ENCODE results near the gene GDF15.
"Not testable (repeated sequence)": the region's sequence is repeated elsewhere in the genome, so short reads cannot be mapped to it uniquely, and the experiment has no call there.

GDF15 gene

DNA sequence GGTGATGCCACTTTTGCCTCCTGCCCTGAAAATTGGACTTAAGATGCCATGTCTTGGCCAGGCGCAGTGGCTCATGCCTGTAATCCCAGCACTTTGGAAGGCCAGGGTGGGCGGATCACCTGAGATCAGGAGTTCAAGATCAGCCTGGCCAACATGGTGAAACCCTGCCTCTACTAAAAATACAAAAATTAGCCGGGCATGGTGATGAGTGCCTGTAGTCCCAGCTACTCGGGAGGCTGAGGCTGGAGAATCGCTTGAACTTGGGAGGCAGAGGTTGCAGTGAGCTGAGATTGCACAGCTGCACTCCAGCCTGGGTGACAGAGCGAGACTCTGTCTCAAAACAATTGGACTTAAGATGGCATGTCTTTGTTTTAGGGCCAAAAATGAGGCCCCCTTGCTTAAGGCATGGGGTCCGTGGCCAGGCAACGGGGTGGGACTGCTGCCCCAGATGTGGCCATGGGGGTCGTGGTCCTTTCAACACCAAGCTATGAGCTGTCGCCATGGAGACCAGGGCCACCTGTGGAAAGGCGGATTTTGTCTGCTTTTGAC, 21.6 kb upstream of the GDF15 start:
- not testable (repeated sequence) for DNase-seq

DNA sequence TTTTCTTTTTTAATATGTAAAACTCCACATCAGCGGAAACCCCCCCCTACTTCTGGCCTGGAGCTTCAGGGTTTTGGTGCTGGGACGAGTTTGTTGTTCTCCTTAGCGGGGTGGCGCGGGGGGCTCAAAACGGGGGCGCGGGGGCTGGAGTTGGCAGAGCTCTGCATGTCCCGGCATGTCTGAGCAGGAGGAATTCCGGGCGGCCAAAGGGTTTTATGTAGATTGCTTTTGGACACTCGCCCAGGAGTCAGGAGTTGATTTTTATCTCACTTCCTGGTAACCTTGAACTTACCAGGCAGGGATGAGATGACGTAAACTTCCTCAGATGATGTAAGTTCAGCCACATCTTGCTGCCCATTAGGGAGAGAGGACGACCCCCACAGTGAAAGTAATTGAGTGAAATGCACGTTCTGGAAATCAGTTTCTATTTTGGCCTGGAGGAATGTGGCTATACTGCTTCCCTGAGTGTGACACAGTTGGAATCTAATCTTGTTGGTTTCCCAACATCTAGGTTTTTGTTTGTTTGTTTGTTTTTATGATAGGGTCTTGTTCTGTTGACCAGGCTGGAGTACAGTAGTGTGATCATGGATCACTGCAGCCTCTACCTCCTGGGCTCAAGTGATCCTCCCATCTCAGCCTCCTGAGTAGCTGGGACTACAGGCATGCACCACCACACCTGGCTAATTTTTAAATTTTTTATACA, 21.0 kb upstream of the GDF15 start:
- no peak for DNase-seq

DNA sequence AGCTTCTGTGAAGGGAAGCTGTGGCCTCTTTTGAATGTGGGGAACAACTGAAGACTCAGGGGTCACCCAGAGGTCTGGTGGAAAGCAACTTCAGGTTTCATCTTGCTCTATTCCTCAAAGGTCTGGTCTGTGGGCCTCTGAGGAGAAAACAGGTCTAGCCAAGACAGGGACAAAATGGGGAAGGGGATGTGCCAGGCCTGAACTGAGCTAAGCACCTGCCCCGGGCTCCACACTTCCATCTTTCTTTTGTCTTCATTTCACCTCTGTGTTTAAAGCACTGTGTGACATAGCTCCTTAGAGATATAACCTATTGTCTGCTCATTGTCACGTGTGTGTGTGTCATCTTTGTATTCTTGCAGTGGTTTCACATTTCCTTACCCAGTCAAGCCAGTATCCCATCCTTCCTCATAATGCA, 19.9 kb upstream of the GDF15 start:
- no peak for DNase-seq

DNA sequence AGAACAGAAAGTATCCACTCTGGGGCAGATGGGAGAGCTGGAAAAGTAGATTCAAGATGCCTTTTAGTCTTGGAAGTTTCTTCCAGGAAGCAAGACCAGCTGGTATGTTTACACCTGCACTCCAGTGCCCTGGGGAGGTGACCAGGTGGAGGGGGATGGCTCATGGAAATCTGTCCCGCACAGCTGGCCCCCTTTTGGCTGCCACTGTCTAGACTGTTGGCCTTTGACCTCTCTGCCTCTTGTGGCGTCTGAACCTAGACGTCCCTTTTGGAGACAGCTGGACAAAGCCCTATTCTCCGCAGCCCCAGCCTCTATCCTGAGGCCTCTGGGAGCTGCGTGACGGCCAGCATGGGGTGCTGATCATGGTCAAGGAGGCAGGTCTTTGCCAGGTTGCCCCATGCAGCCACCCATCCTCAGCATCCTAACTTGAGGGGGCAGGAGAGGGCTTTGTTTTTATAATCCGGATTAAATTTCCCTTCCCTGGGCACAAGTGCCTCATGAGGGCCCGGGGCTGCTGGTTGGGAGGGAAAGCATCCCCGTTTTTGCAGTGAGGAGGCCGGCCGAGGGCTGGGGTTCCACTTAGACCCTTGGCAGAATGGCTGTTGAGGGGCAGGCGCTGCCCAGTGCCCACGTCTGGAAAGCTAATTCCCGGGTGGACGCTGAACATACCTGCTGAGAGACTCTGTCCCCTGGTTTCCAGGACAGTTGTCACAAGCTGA, 17.3 kb upstream of the GDF15 start:
- DNase-seq, result no peak

DNA sequence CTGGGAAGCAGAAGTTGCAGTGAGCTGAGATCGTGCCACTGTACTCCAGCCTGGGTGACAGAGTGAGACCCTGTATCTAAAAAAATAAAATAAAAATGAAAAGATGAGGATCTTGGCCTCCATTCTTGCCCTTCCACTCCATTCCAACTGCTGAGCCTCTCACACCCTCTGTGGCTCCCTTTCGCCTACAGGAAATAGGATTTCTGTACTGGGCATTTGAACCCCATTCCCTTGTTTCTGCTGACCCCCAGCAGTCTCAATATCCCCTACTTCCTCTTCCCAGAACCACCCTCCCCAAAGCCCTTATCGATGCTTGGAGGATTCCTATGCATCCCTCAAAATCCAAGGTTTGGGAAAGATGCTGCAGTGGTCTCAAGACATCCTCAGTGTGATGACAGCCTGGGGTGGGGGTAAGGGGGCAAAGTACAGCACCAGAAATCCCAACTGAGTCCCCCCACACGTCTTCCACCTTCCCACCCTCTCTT, 12.5 kb upstream of the GDF15 start:
- no peak for DNase-seq

DNA sequence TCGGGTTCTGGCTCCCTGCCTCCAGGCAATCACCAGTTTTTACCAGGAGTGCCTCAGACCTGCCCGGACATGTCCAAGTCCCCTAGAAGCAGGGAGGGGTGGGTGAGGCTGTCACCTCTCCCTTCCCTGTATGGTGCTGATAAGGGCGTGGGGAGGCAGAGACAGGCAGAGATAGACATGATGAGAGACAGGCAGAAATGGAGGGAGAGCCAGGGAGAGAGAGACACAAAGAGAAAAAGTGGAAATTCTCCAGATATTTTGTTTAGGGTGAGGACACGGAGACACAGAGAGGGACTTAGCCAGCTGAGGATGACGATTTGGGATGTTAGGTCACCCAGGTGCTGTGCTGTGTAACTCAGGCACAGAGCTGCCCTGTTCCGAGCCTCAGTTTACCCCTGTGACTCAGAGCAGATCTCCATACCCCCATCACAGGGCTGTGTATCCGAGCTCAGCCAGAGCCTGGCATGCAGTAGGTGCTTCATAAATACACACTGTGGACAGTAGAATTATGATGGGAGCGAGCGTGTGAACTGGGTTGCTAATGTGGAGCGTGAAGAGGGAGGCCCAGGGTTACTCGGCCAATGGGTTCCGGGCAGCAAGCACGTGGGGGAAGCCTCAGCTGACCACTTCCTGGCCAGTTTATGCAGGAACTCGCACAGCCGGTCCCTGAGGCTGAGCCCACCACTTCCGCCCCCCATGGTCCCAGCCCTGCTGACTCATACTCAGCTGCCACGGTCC, 11.9 kb upstream of the GDF15 start:
- peak; percentile 69 for DNase-seq

DNA sequence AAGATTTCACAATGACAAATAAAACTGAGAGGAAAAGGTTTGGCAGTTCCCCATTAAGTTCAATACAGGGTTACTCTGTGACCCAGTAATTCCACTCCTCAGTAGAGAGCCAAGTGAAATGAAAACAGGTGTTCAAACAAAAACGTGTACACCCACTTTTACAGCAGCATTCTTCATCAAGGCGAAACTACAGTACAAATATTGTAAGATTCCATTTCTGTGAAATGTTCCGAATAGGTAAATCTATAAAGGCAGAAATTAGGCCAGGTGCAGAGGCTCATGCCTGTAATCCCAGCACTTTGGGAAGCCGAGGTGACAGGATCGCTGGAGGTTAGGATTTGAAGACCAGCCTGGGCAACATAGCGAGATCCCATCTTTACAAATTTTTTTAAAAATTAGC, 8.9 kb upstream of the GDF15 start:
- no peak for DNase-seq

DNA sequence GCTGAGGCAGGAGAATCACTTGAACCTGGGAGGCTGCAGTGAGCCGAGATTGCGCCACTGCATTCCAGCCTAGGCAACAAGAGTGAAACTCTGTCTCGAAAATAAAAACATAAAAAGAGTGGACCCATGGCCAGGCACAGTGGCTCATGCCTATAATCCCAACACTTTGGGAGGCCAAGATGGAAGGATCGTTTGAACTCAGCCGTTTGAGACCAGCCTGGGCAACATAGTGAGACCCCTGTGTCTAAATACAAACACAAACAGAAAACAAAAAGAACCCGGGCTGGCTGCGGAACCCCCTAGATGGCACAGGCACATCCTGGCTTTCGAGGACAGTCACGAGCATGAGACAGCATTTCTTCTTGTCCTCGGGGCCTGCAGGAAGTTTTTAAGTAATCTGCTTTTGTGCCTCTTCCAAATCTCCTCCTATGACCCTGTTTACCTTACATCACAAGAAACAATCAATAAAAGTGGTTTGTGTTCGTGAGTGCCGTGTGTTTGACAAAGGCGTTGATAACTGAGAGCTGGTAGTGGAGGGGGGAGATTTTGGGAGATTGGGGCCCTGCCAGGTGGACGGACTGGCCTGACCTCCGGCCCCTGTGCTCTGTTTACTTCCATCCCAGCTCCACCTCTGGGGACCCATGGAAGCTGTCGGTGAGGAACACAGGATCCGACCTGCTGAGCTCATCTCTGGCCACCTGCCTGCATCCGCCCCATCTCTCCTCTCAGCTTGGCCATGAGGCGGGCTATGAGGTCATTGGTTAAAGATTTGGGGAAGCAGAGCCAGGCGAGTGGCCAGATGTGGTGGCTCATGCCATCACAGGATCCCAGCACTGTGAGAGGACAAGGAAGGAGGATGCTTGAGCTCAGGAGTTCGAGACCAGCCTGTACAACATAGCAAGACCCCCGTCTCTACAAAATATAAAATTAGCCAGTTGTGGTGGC, 5.9 kb upstream of the GDF15 start:
- no peak for DNase-seq

DNA sequence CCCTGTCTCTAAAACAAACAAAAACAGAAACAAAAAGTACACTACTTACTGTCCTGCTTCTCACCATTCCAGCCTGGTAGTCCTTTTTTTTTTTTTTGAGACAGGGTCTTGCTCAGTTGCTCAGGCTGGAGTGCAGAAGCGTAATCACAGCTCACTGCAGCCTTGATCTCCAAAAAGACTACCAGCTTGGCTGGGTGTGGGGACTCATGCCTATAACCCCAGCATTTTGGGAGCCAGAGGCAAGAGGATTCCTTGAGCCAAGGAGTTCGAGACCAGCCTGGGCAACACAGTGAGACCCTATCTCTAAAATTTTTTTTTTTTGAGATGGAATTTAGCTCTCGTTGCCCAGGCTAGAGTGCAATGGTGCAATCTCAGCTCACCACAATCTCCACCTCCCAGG, 5.1 kb upstream of the GDF15 start:
- no peak for DNase-seq

DNA sequence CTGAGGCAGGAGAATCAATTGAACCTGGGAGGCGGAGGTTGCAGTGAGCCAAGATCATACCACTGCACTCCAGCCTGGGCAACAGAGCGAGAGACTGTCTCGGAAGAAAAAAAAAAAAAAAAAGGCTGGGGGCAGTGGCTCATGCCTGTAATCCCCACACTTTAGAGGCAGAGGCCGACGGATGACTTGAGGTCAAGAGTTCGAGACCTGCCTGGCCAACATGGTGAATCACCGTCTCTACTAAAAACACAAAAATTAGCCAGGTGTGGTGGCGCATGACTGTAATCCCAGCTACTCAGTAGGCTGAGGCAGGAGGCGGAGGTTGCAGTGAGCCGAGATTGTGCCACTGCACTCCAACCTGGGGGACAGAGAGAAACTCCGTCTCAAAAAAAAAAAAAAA, 2.3 kb upstream of the GDF15 start:
- DNase-seq, result not testable (repeated sequence)

DNA sequence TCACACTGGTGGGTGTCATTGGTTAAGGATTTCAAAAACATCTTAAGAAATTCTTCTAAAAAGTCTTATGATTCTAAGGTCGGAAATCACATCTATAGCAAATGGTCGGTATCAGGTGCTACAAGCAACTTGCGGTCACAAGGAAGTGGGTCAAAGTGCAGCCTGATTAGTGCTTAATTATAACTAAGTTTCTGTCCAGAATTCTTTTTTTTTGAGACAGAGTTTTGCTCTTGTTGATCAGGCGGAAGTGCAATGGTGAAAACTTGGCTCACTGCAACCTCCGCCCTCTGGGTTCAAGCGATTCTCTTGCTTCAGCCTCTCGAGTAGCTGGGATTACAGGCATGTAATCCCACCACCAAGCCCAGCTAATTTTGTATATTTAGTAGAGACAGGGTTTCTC, 1.2 kb upstream of the GDF15 start:
- DNase-seq, result no peak

DNA sequence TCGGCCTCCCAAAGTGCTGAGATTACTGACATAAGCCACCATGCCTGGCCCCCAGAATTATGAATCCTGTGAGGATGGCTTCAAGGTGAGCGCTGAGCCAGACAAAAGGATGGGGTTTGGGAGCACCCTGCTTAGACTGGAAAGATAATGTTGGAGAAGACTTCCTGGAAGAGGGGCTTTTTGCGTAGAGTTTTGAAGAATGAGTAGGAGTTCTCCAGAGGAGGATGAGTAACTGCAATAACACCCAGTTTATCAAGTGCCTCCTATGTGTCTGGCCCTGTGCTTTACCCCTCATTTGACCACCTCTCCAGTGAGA, 641 bp upstream of the GDF15 start:
- DNase-seq, result no peak

DNA sequence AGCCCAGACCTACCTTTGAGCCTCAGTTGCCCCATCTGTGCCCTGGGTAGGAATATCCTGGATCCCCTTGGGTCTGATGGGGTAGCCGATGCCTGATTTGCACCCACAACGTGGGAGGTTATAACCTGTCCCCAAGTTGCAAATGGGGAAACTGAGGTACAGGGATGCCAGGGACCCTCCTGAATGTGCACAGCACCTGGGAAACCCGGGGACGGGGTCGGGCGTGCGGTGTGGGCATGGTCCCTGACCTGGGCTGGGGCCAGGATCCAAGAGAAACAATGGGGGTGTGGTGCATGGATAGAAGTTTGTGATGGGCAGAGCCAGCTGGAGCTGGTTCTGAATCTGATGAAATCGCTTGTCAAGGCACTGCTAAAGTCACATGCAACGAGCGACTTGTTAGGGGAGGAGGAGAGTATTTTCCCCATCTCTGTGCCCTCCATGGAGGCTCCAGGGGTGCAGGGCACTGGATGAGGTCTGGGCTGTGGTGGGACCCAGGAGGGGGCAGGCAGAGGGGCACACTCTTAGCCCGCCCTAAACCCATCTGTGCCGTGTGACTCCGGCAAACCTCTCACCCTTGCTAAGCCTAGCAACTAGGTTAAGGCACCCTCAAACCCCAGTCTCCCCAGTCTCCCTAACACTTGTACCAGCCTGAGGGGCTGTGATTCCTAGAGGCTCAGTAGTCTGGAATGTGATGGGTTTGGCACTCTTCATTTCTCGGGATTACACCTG, 749 bp downstream of the GDF15 start:
- DNase-seq, result no peak

DNA sequence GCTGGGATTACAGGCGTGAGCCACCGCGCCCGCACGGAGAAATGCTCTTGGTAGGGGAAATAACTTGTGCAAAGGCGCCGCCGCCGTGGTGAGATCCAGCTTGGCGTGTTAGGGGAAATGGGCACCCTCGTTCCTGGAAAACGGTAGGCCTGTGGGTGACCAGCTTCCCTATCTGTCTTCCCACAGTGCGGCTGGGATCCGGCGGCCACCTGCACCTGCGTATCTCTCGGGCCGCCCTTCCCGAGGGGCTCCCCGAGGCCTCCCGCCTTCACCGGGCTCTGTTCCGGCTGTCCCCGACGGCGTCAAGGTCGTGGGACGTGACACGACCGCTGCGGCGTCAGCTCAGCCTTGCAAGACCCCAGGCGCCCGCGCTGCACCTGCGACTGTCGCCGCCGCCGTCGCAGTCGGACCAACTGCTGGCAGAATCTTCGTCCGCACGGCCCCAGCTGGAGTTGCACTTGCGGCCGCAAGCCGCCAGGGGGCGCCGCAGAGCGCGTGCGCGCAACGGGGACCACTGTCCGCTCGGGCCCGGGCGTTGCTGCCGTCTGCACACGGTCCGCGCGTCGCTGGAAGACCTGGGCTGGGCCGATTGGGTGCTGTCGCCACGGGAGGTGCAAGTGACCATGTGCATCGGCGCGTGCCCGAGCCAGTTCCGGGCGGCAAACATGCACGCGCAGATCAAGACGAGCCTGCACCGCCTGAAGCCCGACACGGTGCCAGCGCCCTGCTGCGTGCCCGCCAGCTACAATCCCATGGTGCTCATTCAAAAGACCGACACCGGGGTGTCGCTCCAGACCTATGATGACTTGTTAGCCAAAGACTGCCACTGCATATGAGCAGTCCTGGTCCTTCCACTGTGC, 2.4 kb downstream of the GDF15 start:
- peak; percentile 93 for DNase-seq

DNA sequence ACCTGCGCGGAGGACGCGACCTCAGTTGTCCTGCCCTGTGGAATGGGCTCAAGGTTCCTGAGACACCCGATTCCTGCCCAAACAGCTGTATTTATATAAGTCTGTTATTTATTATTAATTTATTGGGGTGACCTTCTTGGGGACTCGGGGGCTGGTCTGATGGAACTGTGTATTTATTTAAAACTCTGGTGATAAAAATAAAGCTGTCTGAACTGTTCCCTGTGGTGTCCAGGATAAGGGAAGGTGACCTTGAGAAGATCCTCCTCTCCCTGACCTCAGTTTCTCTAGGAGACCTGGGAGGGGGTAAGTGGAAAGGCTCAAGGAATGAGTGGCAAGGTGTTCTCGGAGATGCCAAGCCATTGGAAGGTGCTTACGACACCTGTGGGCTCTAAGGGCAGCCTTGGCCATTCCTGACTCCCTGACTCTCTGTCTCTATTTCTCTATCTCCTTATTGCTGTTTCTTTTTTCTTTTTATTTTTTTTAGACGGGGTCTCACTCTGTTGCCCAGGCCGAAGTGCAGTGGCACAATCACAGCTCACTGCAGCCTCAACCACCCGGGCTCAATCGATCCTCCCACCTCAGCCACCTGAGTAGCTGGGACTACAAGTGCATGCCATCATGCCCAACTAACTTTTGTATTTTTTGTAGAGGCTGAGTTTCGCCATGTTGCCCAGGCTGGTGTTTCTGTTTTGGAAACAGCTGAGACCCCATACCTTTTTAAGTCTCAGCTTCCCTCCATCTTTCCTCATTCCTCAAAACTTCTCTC, 3.2 kb downstream of the GDF15 start:
- DNase-seq, result no peak

DNA sequence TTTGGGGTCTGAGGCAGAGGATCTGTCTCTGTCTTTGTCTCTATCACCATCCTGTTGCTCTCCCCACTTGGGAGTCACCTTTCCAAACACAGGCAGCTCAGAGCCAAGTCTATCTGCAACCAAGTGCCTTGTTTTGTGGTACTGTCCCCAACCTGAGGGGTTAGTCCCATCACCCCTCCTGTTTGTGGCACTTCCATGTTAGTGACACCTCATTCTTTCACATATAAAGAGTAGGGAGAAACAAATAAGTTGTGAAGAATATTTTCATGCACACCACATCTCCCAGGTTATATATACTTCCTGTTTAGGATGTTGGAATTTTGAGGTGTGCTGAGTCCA, 3.7 kb downstream of the GDF15 start:
- DNase-seq, result no peak

DNA sequence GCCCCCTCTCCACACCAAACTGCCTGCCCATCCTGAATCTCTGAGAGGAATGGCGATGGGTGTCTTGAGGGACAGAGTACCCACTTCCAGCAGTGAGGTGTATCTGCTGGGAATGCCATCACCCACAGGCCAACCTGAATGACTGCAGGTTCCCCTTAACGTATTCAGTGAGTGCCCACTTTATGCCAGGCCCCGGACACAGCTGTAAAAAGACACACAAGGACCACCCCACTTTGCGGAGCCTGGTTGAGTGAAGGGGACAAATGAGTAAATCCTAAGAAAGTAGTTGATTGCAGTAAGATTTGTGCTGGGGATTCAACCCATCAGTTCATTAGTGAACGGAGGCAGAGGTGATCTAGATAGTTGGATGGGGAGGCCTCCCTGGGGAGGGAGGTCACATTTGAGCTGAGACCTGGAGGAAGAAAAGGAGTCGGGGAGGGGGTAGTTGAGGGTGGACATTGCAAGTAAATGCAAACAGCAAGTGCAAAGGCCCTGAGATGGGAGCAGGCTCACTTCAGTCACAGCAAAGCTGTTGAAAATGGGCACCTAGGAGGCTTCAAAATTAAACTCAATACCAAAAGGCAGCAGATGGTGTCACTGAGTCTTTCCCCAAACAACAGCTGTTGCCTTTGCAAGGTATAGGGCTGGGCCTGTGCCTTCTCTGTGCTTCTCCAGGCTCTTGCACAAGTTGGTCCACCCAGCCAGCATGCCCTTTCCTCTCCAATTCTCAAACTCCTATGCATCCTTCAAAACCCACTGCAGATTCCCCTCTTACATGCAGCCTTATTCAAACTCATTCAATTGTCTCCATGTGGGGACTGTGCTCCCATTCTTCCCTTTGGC, 4.3 kb downstream of the GDF15 start:
- no peak for DNase-seq

DNA sequence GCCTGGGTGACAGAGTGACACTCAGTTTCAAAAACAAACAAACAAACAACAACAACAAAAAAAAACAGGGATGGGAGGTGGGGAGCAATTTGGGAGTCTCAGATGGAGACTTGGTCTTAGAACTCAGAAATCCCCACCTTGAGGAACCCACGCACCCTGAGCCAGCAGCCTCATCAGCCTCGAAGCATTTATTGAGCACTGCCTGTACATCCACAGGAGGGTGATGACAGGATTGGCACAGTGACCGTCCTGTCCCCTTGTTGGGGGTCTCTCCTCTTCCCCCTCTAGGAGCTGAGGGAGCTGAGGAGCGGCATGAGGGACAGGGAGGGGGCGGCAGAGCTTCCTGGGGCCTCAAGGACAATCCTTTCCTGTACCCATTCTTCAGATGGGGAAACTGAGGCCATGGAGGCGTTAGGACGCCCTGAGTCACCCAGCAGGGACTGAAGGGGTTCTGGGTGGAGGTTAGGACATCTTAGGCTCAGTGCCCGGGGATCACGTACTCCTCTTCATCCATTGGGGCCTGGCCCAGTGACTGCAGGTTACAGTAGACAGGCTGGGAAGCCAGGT, 5.6 kb downstream of the GDF15 start:
- DNase-seq, result no peak

DNA sequence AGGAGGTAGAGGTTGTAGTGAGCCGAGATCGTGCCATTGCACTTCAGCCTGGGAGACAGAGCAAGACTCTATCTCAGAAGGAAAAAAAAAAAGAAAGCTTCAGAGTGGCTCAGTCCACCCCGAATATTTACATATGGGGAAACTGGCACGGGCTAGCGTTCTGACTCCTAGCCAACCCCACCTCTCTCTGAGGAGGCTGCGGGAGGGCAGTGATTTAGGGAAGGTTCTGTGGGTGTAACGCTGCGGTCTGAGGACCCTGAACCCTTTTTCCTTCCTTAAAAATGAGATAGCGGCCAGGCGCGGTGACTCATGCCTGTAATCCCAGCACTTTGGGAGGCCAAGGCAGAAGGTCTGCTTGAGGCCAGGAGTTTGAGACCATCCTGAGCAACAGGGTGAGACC, 6.5 kb downstream of the GDF15 start:
- no peak for DNase-seq
